ENCODE data around the gene R3HDM4.
"Not testable (repeated sequence)": the region's sequence is repeated elsewhere in the genome, so short reads cannot be mapped to it uniquely, and the experiment has no call there.

R3HDM4 gene

DNA sequence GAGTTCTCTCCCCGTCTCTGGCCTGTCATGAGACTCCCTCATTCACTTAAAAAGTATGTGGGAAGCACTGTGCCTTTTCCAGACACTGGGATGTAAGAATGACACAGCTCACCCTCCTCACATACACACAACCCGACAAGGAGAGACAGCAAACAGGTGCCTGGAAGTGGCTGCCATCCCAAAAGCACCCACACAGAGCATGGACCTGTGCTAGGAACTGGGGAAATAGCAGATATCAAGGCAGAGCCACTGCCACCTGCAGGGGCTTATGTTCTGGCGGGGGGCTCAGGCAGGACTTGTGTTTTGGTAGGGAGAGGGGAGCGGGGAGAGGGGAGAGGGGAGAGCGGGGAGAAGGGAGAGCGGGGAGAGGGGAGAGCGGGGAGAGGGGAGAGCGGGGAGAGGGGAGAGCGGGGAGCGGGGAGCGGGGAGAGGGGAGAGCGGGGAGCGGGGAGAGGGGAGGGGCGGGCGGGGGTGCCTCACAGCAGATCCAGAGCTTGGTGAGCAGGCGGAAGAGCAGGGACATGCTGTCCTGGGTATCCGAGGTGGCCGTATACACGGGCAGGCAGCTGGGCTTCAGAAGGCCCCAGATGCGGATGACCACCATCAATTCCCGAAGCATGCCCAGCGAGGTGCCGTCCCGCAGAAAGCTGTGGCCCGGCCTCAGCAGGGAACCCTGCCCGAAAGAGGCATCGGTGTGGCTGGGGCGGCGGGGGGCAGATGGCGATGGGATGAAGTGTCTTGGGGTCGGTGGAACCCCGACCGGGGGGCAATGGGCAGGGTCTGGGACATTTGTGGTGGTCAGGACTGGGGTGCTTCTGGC lies 41.4 kb downstream of the R3HDM4 start:
- DNase-seq, result no peak

DNA sequence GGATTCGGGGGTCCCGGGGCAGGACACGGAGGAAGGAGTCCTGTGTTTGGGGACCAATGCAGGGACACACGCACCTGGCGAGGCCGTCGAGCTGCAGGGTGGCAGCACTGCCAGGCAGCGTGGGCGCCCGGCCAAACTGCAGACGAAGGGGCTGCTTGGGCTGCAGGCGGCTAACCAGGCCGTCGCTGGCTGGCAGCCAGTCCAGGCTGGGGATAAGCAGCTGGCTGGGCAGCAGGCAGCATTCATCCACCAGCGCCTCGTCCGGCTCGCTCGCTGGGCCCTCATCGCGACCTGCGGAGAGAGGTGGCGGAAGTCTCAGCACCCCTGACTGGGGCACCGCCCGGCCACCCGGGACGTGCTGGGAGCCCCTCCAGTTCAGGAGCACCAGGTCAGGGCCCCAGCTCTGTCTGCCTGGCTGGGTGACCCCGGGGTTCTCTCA lies 42.0 kb downstream of the R3HDM4 start:
- no peak for DNase-seq

- no peak for DNase-seq
Measured at GRCh38 chr19:870314-870713, 42.7 kb downstream of the R3HDM4 start.

- DNase-seq, result peak; percentile 18
Measured at GRCh38 chr19:869245-870177, 43.5 kb downstream of the R3HDM4 start.

DNA sequence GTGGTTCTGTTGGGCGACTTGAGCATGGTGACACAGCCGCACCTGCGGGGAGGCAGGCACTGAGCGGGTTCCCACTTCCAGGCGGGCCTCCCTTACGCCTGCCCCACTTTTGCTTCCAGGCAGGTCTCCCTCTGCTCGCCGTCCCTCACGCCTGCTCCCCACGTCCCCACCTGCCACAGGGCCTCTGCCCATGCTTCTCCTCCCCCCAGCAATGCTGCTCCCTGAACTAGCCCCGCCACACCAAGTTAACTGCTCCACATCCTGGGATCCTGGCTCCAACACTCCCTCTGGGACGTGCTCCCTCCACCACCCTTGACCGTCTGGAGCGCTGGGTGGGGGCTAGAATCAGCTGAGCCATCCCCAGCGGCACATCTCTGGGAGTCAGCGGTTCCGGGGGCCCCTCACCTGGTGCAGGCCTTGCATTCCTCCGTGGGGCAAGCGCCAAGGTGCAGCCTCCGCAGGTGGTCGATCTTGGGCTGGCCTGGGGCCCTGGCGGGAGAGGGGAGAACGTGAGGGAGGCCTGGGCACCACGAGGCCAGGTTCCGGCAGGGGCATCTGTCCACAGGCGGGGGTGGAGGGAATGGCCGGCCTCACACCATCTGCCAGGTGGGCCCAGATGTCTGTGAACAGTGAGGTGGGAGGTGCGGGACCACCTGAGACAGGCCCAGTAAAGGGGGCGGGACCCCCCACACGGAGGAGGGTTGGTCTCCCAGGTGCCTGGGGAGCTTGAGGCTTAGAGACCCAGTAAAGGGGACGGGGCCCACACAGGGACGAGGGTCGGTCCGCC lies 44.4 kb downstream of the R3HDM4 start:
- no peak for DNase-seq

- no peak for DNase-seq
Measured at GRCh38 chr19:867855-868457, 45.1 kb downstream of the R3HDM4 start.

- DNase-seq, result no peak
Measured at GRCh38 chr19:867301-867793, 45.7 kb downstream of the R3HDM4 start.

DNA sequence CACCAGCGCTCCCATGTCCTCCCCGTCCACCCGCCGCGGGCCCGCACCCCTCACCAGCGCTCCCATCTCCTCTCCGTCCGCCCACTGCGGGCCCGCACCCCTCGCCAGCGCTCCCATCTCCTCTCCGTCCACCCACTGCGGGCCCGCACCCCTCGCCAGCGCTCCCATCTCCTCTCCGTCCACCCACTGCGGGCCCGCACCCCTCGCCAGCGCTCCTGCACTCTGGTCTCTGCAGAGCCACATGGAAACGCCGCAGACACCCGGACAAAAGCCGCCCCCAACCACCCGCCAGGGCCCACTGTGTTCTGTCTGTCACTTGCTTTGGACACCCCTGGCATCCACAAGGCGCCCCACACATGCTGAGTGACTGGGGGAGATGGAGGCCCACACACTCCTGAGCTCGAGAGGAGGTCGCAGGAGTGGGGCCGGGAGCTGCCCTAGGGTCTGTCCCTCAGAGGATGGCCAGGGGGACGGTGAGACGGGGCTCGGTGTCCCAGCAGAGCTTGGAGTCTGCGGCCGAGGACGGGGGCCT lies 46.2 kb downstream of the R3HDM4 start:
- DNase-seq, result no peak

GRCh38 chr19:863315-863620 lies 49.8 kb downstream of the R3HDM4 start:
- DNase-seq, result peak; percentile 31

DNA sequence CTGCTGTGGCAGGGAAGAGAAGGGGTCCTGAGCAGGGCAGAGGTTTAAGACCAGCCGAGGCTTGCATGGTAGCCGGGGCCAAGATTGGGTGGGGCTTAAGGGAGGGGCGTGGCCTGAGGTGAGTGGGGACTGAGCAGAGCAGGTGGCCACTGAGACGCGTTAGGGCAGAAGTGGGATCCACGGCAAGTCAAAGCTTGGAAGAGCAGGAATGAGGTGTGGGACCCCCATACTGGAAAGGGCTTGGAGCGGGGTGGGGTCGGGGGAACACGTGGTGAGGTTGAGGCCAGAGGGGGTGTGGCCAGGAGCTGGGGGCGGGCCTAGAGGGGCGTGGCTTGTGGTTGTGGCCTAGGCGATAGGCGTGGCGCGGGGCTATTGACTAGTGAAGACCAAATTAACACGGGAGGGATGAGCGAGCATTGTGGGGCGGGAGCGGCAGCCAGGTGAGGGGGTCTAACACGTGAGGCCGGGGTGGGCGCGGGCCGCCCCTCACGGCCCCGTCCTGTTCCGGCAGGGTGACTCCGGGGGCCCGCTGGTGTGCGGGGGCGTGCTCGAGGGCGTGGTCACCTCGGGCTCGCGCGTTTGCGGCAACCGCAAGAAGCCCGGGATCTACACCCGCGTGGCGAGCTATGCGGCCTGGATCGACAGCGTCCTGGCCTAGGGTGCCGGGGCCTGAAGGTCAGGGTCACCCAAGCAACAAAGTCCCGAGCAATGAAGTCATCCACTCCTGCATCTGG lies 50.3 kb downstream of the R3HDM4 start:
- DNase-seq, result peak; percentile 58

GRCh38 chr19:861756-862580 lies 51.1 kb downstream of the R3HDM4 start:
- DNase-seq, result peak; percentile 59

GRCh38 chr19:861141-861755 lies 51.8 kb downstream of the R3HDM4 start:
- DNase-seq, result no peak

DNA sequence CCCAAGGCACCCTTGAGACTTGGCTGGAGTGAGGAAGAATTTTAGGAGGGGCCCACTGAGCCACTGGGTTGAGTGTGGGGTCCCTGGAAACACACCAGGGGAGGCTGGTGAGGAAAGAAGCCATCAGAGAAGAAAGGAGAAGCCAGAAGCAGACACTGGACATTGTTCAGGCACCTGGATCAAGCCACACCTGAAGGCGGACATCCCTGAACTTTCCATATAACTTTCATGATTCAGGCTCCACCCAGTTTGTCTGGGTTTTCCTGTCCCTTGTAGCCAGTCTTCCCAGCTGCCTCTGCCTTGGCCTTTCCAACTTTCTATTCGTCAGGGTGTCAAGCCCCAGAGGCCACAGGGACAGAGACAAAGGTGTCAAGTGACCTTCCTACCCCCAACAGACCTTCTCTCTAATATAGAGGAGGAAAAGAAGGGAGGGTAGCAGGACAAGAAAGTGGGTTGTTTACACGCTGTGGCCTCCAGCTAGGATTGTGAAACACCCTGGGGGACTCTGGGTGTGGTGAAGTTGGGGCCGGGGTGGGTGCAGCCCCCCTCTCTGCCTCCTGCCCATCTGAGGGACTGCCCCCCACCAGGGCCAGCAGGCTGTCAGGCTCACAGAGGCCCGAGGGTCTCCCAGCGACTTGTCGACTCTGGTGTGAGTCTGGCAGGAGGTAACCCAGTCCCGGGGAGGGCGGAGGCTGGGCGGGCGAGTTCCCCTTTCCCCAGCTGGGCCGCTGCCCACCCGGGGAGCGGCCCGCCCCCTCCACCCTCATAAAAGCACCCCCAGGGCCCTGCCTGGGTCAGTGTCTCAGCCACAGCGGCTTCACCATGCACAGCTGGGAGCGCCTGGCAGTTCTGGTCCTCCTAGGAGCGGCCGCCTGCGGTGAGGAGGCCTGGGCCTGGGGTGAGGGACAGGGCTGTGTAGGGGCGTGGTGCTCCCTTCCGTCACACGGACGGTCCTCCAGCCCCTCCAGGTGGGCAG lies 53.9 kb downstream of the R3HDM4 start, which contains the start of gene CFD:
Gene CFD, plus strand, starts transcription at position 797 of the 976 bp plus-strand sequence. Its CDS starts 26 bp downstream, at position 823.
- peak; percentile 40 for DNase-seq

DNA sequence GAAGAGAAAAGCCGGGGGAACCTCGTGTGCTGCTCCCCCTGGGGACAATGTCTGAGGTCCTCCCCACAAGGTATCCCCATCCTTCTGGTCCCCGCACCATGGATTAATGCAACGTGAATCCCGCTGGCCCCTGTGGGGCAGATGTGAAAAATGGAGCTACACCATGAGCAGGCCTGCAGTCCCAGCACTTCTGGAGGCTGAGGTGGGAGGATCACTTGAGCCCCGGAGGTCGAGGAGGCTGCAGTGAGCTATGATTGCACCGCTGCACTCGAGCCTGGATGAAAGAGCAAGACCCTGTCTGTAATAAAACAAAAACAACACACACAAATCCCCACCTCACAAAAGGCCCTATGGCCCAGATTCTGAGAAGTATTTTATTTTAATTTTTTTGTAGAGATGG lies 54.7 kb downstream of the R3HDM4 start:
- DNase-seq, result no peak

- no peak for DNase-seq
Measured at GRCh38 chr19:855566-856120, 57.4 kb downstream of the R3HDM4 start.

- no peak for DNase-seq
Measured at GRCh38 chr19:855142-855541, 57.9 kb downstream of the R3HDM4 start.

- no peak for DNase-seq
Measured at GRCh38 chr19:854549-854948, 58.5 kb downstream of the R3HDM4 start.

- DNase-seq, result not testable (repeated sequence)
Measured at GRCh38 chr19:853614-854220, 59.3 kb downstream of the R3HDM4 start.

Data from inflammatory macrophage treated with lipopolysaccharide for 4 hours (primary cell).